HG02678 (cell line): Measurements from ENCODE around the gene CMC1.
"Not testable (repeated sequence)": the region's sequence is repeated elsewhere in the genome, so short reads cannot be mapped to it uniquely, and the experiment has no call there.

Experiments used
- ATAC-seq: cut with Tn5 transposase; IDR thresholded peaks from one replicate; pipeline ENCODE4 v1.9.1; 2021; ENCODE audit warnings: mild to moderate bottlenecking, moderate library complexity; ENCODE audit not compliant: unreplicated experiment

Gene CMC1, protein sequence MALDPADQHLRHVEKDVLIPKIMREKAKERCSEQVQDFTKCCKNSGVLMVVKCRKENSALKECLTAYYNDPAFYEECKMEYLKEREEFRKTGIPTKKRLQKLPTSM

GRCh38 chr3:28241221-28242160, at the start of gene CMC1:
CMC1 (plus strand) TSS chr3:28241619; CDS start chr3:28241794, 175 bp downstream.
- peak; percentile 98 for ATAC-seq

- no peak for ATAC-seq
These were observed 43.3 kb upstream of the CMC1 start for GRCh38 chr3:28198161-28198560.

GRCh38 chr3:28198974-28199373, 42.4 kb upstream of the CMC1 start:
- no peak for ATAC-seq

DNA sequence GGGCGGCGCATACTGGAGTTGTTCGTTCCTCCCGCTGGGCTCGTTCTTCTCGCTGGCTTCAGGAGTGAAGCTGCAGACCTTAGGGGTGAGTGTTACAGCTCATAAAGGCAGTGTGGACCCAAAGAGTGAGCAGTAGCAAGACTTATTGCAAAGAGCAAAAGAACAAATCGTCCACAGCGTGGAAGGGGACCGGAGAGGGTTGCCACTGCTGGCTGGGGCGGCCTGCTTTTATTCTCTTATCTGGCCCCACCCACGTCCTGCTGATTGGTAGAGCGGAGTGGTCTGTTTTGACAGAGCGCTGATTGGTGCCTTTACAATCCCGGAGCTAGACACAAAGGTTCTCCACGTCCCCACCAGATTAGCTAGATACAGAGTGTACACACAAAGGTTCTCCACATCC, 41.8 kb upstream of the CMC1 start:
- ATAC-seq, result not testable (repeated sequence)

GRCh38 chr3:28200366-28200848, 41.0 kb upstream of the CMC1 start:
- ATAC-seq, result not testable (repeated sequence)

GRCh38 chr3:28206479-28206878, 34.9 kb upstream of the CMC1 start:
- no peak for ATAC-seq

DNA sequence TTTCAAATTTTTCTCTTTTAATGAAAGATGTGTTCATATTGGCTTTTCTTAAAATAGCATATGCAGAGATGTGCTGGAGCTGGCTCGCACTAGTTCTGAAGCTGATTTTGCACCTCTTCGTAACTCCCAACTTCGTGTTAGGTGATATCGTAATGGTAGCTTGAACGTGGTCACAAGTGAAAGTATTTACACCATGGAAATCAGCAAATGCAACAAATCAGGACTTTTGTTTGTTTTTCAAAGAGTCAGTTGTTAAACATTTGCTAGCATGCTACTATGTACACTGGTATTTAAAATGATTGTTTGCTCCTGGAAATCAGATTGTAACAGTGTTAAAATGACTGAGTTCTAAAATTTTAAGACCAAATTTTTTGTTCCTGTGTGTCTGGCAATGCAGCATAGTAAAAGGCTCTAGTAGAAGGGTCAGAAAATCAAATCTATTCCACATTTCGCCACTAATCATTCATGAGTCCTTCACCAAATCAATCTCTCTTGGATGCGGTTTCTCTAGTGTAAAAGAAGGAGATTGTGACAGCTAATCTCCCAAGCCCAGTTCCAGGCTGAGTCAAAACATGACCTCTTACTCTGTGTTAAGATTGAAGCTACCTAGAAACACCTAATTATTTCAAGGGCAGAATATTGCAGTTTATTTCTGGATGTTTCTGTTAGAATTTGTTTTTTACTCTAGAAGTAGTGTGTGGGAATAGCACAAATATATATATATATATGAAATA, 34.3 kb upstream of the CMC1 start:
- no peak for ATAC-seq

- ATAC-seq, result no peak
These were observed 30.3 kb upstream of the CMC1 start for GRCh38 chr3:28210968-28211713.

DNA sequence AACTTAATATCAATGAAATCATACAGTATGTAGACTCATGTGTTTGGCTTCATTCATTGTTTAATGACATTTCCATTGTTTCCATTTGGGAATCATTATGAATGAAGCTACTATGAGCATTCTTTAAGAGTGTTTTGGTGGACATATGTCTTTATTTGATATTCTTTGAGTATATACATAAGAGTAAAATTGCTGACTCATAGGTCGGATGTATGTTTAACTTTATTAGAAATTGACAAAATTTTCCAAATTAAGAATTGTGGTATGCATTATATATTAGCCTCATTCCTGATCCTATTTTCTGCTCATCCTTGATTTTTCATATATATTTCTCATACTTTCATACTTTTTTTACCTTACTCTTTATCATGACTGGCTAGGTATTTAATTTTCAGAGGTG, 28.7 kb upstream of the CMC1 start:
- no peak for ATAC-seq

- ATAC-seq, result no peak
These were observed 26.0 kb upstream of the CMC1 start for GRCh38 chr3:28215407-28215806.

GRCh38 chr3:28218071-28218916, 23.1 kb upstream of the CMC1 start:
- ATAC-seq, result no peak

DNA sequence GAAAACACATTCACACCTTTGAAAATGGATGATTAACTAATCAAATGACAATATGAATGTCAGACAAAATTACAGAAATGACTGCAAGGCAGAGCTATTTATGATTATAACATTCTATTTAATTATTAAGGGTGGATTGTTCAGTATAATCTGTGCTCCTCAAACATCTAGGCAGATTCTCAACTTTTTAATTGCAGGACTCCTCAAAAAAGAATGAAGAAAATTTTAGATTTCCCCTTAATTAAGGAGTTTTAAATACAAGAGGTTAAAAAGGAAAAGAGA, 22.6 kb upstream of the CMC1 start:
- ATAC-seq, result no peak

- no peak for ATAC-seq
These were observed 17.0 kb upstream of the CMC1 start for GRCh38 chr3:28224430-28224829.

- ATAC-seq, result no peak
These were observed 15.4 kb upstream of the CMC1 start for GRCh38 chr3:28226020-28226419.

DNA sequence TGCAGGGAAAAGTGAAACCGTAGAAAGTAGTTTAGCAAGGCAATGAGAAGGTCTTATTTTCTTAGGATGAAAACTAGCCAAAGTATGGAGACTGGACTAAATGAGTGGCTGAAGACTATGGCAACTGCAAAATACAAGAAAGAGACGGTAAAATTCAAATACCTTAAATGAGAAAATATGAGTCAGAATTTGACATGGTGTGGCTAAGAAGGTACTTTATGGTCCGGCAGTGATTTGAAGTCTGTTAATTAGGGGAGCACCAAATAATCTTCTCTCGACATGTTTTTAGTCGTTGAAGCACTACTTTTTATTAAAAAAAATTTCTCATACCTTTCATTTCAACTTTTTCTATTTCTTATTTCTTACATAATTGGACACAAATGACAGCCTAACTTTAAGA, 12.8 kb upstream of the CMC1 start:
- no peak for ATAC-seq

DNA sequence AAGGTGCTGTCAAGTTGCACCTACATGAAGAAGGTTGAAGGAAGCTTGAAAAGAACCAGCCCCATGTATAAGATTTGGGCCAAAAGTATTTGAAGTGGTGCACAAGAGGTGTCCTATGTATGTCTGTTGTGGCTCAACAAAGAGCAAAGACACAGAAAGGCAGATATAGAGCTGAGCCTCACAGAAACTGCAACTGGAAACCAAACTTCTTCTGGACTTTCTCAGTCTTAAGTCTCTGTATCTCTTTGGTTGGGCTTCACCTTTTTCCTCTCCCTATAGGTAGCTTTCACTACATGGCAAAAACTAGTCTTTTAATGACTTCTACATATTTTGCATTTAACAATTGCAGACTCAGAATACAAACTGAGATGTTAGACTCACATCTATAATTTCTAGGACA, 8.8 kb upstream of the CMC1 start:
- no peak for ATAC-seq

DNA sequence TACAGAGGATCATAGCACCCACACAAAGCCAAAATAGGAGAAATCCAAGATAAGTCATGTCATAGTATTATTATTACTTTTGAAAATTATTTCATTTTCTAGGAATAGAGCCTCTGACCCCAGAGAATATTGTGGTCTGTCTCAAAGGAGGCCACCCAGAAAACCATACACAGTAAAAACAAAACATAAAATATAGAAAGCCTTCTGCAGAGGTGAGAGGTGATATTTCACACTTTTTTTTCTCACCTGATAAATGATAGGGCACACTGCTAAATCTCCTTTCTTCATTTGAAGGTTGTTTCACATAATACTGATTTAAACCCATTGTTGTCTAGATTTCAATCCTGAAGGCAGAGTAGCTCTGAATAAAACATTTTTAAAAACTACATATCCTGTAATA, 7.0 kb upstream of the CMC1 start:
- no peak for ATAC-seq

DNA sequence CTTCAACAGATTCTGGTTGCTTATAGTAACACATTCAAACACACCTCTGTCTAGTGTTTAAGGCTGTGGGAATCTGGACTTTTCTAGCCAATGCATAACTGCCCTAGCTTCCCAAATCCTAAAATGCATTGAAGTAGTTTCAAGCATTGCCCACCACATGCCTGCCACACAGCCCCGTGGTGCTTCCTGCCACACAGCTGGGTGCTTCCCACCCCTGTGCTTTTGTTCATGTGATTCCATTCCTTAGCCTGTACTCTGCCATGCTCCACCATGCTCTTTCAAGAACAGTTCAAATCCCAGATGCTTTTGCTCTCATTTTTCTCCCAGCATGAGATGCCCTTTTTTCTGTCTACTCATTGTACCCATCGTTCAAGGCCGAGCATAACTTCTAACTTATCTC, 2.3 kb upstream of the CMC1 start:
- ATAC-seq, result no peak

- ATAC-seq, result no peak
These were observed 978 bp upstream of the CMC1 start for GRCh38 chr3:28240441-28240840.

GRCh38 chr3:28242519-28242918, 1.1 kb downstream of the CMC1 start:
- no peak for ATAC-seq
